ENCODE measurements around the gene PLEKHB2. TPM values are rescaled to one million over a fixed set of nuclear protein-coding genes. Genes with fewer than 3 reads are reported as not detected.

The PLEKHB2 gene
- total RNA-seq, 1 experiment from 2014 or later = 94.8 TPM

GRCh38 chr2:131143803-131144202 is 38.7 kb downstream of the PLEKHB2 start:
- Histone ChIP-seq H3K4me2 (ENCODE audit: low read length) (no peak overlapping the region), H3K27ac (ENCODE audit: low read depth, low read length) (no peak overlapping the region), H2AFZ (ENCODE audit: low read depth, low read length, poor library complexity, severe bottlenecking) (no peak overlapping the region), H3K36me3 (ENCODE audit: control insufficient read depth in 1 of 2, insufficient read depth in 2 of 2, low read length in 2 of 2) (peaks cover 17 to 32% of the 10 kb centered on the region in 2 experiments), H3K79me2 (ENCODE audit: insufficient read depth, low read length) (peaks cover 35% of the 10 kb centered on the region), H3K4me1 (ENCODE audit: control insufficient read depth in 1 of 2, insufficient read depth in 2 of 2, low read length in 2 of 2) (no peaks in the 10 kb centered on the region), H3K9me2 (ENCODE audit: insufficient read depth) (no peaks in the 10 kb centered on the region), H3K27me3 (ENCODE audit: insufficient read depth, low read length) (no peaks in the 10 kb centered on the region), H3K9ac (ENCODE audit: low read length) (no peak overlapping the region), H4K20me1 (ENCODE audit: insufficient read depth) (no peaks in the 10 kb centered on the region), H3K4me3 (replicated peaks in 1 of 2; ENCODE audit: low read depth in 1 of 2, low read length in 2 of 2) (no peak overlapping the region), H3K9me3 (ENCODE audit: control insufficient read depth in 1 of 2, insufficient read depth in 1 of 2, low read depth in 1 of 2, low read length in 2 of 2) (no peaks in the 10 kb centered on the region)
- ChIA-PET RAD21 (ENCODE audit: low non-redundant PET in 1 of 2, low total read pairs in 2 of 2, uncharacterized antibody in 2 of 2, unreplicated experiment in 2 of 2) (no interaction called here), CTCF (no interaction called here), POLR2A (no interaction called here)
- DNase-seq (ENCODE audit: low read depth, low spot score) = no peak
- intact Hi-C loops (cut with micrococcal nuclease) = no loop called here
- ATAC-seq = no peak
- TF ChIP-seq ZFX (IDR thresholded peaks at IDR 0.05) (no peak), POLR2AphosphoS5 (IDR thresholded peaks at IDR 0.05; ENCODE audit: low read depth, low read length) (no peak), SRF (IDR thresholded peaks at IDR 0.05; ENCODE audit: low read depth) (no peak), REST (IDR thresholded peaks at IDR 0.05; ENCODE audit: low read depth) (no peak), ZBTB33 (IDR thresholded peaks at IDR 0.05; ENCODE audit: extremely low read depth, insufficient replicate concordance, low read length) (no peak), EGR1 (IDR thresholded peaks at IDR 0.05; ENCODE audit: low read depth) (no peak), ELF1 (IDR thresholded peaks at IDR 0.05; ENCODE audit: borderline replicate concordance, low read depth) (no peak), EZH2phosphoT487 (IDR thresholded peaks at IDR 0.05; ENCODE audit: borderline replicate concordance) (no peak), SIN3A (IDR thresholded peaks at IDR 0.05; ENCODE audit: low read depth) (no peak), FOSL1 (IDR thresholded peaks at IDR 0.05; ENCODE audit: low read depth) (no peak), ZNF274 (IDR thresholded peaks at IDR 0.05; ENCODE audit: low read depth, low read length) (no peak), CBX3 (IDR thresholded peaks at IDR 0.05; ENCODE audit: low read depth) (no peak), SP1 (IDR thresholded peaks at IDR 0.05; ENCODE audit: low read depth) (no peak), CEBPB (IDR thresholded peaks at IDR 0.05; ENCODE audit: low read depth) (no peak), YY1 (IDR thresholded peaks at IDR 0.05; ENCODE audit: extremely low read depth, insufficient replicate concordance, low read depth, low read length) (no peak), ATF3 (IDR thresholded peaks at IDR 0.05) (no peak), RAD21 (IDR thresholded peaks at IDR 0.05; ENCODE audit: low read depth) (no peak), TCF7L2 (IDR thresholded peaks at IDR 0.05; ENCODE audit: borderline replicate concordance, extremely low read depth, insufficient read depth, insufficient read length) (no peak), MAX (IDR thresholded peaks at IDR 0.05) (no peak)
- BruUV-seq (replicated peaks) = no TSS peak
